H9 (cell line): ENCODE data around the gene HES4. TPM values are rescaled to one million over a fixed set of nuclear protein-coding genes. Genes with fewer than 3 reads are reported as not detected.
A peak's percentile ranks its signal among the peaks of the same experiment; 100 is the strongest.
"Not testable (repeated sequence)": the region's sequence is repeated elsewhere in the genome, so short reads cannot be mapped to it uniquely, and the experiment has no call there.

Experiments used
- DNase-seq: peaks from one replicate; pipeline ENCODE4 v3.0.0-alpha.2; 2017
- H2AFZ ChIP-seq: one replicate; pipeline ENCODE4 v1.6.1; 2013; ENCODE audit warnings: mild to moderate bottlenecking, low read length, control low read depth, moderate library complexity
- H2AK5ac ChIP-seq: 2 replicates; pipeline ENCODE4 v1.6.1; 2013; ENCODE audit warnings: low read length, control low read depth, mixed read lengths; ENCODE audit not compliant: insufficient read length
- H2BK120ac ChIP-seq: one replicate; pipeline ENCODE4 v1.6.1; 2013; ENCODE audit warnings: low read depth, mild to moderate bottlenecking, low read length, control low read depth, inconsistent platforms; ENCODE audit not compliant: poor library complexity, severe bottlenecking
- H2BK12ac ChIP-seq: 2 replicates; pipeline ENCODE4 v1.6.1; 2013; ENCODE audit warnings: low read length, control low read depth, mixed read lengths, low read depth; ENCODE audit not compliant: insufficient read length
- H2BK15ac ChIP-seq: 2 replicates; pipeline ENCODE4 v1.6.1; 2013; ENCODE audit warnings: low read depth, low read length, control low read depth
- H2BK20ac ChIP-seq: one replicate; pipeline ENCODE4 v1.6.1; 2013; ENCODE audit warnings: low read depth, mild to moderate bottlenecking, low read length, control low read depth, inconsistent platforms; ENCODE audit not compliant: poor library complexity, severe bottlenecking
- H2BK5ac ChIP-seq: 2 replicates; pipeline ENCODE4 v1.6.1; 2013; ENCODE audit warnings: low read length, control low read depth, mixed read lengths; ENCODE audit not compliant: insufficient read length
- H3K14ac ChIP-seq: 2 replicates; pipeline ENCODE4 v1.6.1; 2013; ENCODE audit warnings: low read length, control low read depth; ENCODE audit not compliant: insufficient read depth
- H3K18ac ChIP-seq: 2 replicates; pipeline ENCODE4 v1.6.1; 2013; ENCODE audit warnings: low read depth, mild to moderate bottlenecking, mixed read lengths, low read length, control low read depth; ENCODE audit not compliant: insufficient read length
- H3K23ac ChIP-seq: 2 replicates; pipeline ENCODE4 v1.6.1; 2013; ENCODE audit warnings: low read length, control low read depth, mixed read lengths, low read depth; ENCODE audit not compliant: insufficient read length
- H3K23me2 ChIP-seq: 2 replicates; pipeline ENCODE4 v1.6.1; 2013; ENCODE audit warnings: low read depth, mild to moderate bottlenecking, mixed read lengths, low read length, control low read depth; ENCODE audit not compliant: insufficient read length, poor library complexity, severe bottlenecking
- H3K27ac ChIP-seq: 2 replicates; pipeline ENCODE4 v1.5.1; 2013; ENCODE audit warnings: low read length, control low read depth, mixed read lengths, low read depth; ENCODE audit not compliant: insufficient read length
- H3K27me3 ChIP-seq: 2 replicates; pipeline ENCODE4 v1.6.1; 2013; ENCODE audit warnings: low read length, control low read depth, inconsistent platforms; ENCODE audit not compliant: insufficient read depth
- H3K4ac ChIP-seq: 2 replicates; pipeline ENCODE4 v1.6.1; 2013; ENCODE audit warnings: low read depth, mild to moderate bottlenecking, control low read depth, inconsistent platforms, low read length, moderate library complexity
- H3K4me1 ChIP-seq: 2 replicates; pipeline ENCODE4 v1.6.1; 2013; ENCODE audit warnings: low read length, control low read depth, inconsistent platforms; ENCODE audit not compliant: insufficient read depth
- H3K4me2 ChIP-seq: 2 replicates; pipeline ENCODE4 v1.6.1; 2013; ENCODE audit warnings: low read length, control low read depth, mixed read lengths; ENCODE audit not compliant: insufficient read length, insufficient read depth
- H3K56ac ChIP-seq: 2 replicates; pipeline ENCODE4 v1.6.1; 2013; ENCODE audit warnings: low read depth, mild to moderate bottlenecking, mixed read lengths, low read length, control low read depth; ENCODE audit not compliant: insufficient read length
- H3K79me1 ChIP-seq: 2 replicates; pipeline ENCODE4 v1.6.1; 2013; ENCODE audit warnings: low read depth, mild to moderate bottlenecking, moderate library complexity, low read length, control low read depth, inconsistent platforms; ENCODE audit not compliant: insufficient read depth, poor library complexity, severe bottlenecking
- H3K79me2 ChIP-seq: 2 replicates; pipeline ENCODE4 v1.6.1; 2013; ENCODE audit warnings: low read length, control low read depth, inconsistent platforms; ENCODE audit not compliant: insufficient read depth
- H3K9ac ChIP-seq: 2 replicates; pipeline ENCODE4 v1.6.1; 2013; ENCODE audit warnings: low read length, control low read depth, mixed read lengths; ENCODE audit not compliant: insufficient read length; ENCODE audit errors: extremely low read depth
- H3K9me3 ChIP-seq: one replicate; pipeline ENCODE4 v1.6.1; 2013; ENCODE audit warnings: low read depth, low read length, inconsistent platforms; ENCODE audit not compliant: control insufficient read depth
- H3T11ph ChIP-seq: one replicate; pipeline ENCODE4 v1.6.1; 2013; ENCODE audit warnings: mild to moderate bottlenecking, low read length, control low read depth, inconsistent platforms
- H4K20me1 ChIP-seq: one replicate; pipeline ENCODE4 v1.6.1; 2013; ENCODE audit not compliant: control insufficient read depth, insufficient read length, insufficient read depth
- H4K5ac ChIP-seq: 2 replicates; pipeline ENCODE4 v1.6.1; 2013; ENCODE audit warnings: low read depth, mild to moderate bottlenecking, mixed read lengths, low read length, control low read depth; ENCODE audit not compliant: insufficient read length
- H4K8ac ChIP-seq: replicated peaks from 2 replicates; pipeline ENCODE4 v1.6.1; 2013; ENCODE audit warnings: low read length, control low read depth, mixed read lengths, low read depth; ENCODE audit not compliant: insufficient read length
- H4K91ac ChIP-seq: 2 replicates; pipeline ENCODE4 v1.6.1; 2013; ENCODE audit warnings: low read depth, mild to moderate bottlenecking, moderate library complexity, mixed read lengths, low read length, control low read depth; ENCODE audit not compliant: insufficient read length
- H3K27ac Mint-ChIP-seq, 3 experiments: 2 replicates in 2 of 3; 3 replicates in 1 of 3; pipeline ENCODE4 v1.8.0; 2020 to 2021; ENCODE audit warnings: mixed read lengths in 3 of 3, mild to moderate bottlenecking in 1 of 3, moderate library complexity in 1 of 3
- H3K27me3 Mint-ChIP-seq: 2 replicates; pipeline ENCODE4 v1.8.0; 2021; ENCODE audit warnings: low read depth, mild to moderate bottlenecking, moderate library complexity, mixed read lengths
- H3K36me3 Mint-ChIP-seq, 3 experiments: 2 replicates in 2 of 3; 3 replicates in 1 of 3; pipeline ENCODE4 v1.8.0; 2020 to 2021; ENCODE audit warnings: low read depth in 3 of 3, mixed read lengths in 3 of 3; ENCODE audit not compliant: insufficient read depth in 1 of 3
- H3K4me1 Mint-ChIP-seq, 2 experiments: 2 replicates each; pipeline ENCODE4 v1.8.0; 2020; ENCODE audit warnings: mixed read lengths in 2 of 2
- H3K4me3 Mint-ChIP-seq, 2 experiments: 2 replicates in 1 of 2; 3 replicates in 1 of 2; pipeline ENCODE4 v1.8.0; 2020 to 2021; ENCODE audit warnings: mild to moderate bottlenecking in 2 of 2, mixed read lengths in 2 of 2, moderate library complexity in 1 of 2
- H3K9me3 Mint-ChIP-seq, 2 experiments: 2 replicates in 1 of 2; 3 replicates in 1 of 2; pipeline ENCODE4 v1.8.0; 2020; ENCODE audit warnings: mild to moderate bottlenecking in 2 of 2, mixed read lengths in 2 of 2, moderate library complexity in 1 of 2
- WGBS: extraction: QIAGEN DNeasy Blood & Tissue Kit; methylation state at CpG from one replicate; pipeline ENCODE4 v1.1.7; 2013; ENCODE audit warnings: missing lambda C conversion rate, low lambda C conversion rate, mixed read lengths; ENCODE audit not compliant: insufficient read length; ENCODE audit errors: extremely low coverage; 5-methylcytosine and 5-hydroxymethylcytosine counted together
- total RNA-seq: library from RNA; stranded (reverse); gene quantifications from 2 replicates; pipeline ENCODE4 v1.2.1, GENCODE V29; 2021
- TF ChIP-seq, protein P1 (sequence below): fragments of 200-600 bp; sonication (generic); conservative IDR thresholded peaks from 3 replicates; pipeline ENCODE4 v1.8.0; 2021; ENCODE audit warnings: antibody characterized with exemption, mild to moderate bottlenecking

Gene HES4
- total RNA-seq, 1 experiment from 2014 or later, result 4.0 TPM

DNA sequence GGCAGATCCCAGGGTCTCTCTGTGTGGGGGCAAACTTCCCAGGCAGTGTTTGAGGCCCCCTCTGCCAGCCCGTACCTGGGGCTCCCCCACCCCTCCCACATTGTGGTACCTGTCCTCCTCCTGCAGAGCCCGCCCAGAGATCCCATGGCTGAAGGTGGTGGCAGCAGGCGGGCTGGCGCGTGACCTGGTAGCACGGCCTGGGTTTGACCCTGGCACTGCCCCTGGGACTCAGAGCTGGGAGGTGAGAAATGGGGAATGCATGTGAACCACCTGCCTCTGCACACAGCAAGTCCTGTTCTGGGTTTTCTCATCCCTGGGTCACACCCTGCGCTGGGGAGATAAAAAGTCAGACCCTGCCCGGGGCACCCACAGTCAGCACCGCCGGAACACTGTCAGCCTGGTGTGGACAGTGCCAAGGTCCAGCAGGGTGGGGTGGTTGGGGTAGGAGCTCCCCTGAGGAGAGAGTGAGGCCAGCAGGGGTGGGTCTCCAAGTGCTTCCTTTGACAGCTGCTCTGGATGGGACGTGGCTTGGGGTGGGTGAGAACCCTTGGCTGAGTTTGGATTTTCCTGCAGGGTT, 31.9 kb upstream of the HES4 start:
- no peak for DNase-seq
- H2BK20ac ChIP-seq, result no peak overlapping the region
- H3K4ac ChIP-seq, result no peak overlapping the region
- peaks cover 10% of the 10 kb centered on the region for H3K23me2 ChIP-seq
- H4K5ac ChIP-seq, result no peak overlapping the region
- no peaks in the 10 kb centered on the region for H3K79me1 ChIP-seq
- H3K56ac ChIP-seq, result no peak overlapping the region
- no peak overlapping the region for H3K18ac ChIP-seq
- H2AK5ac ChIP-seq, result no peak overlapping the region
- H3K23ac ChIP-seq, result no peak overlapping the region
- H3K4me2 ChIP-seq, result no peak overlapping the region
- H3K27ac Mint-ChIP-seq, result peak overlapping the region in 2 of 3 experiments; percentile 18 to 85; a peak in 3 of 7 replicates
- H3K79me2 ChIP-seq, result no peaks in the 10 kb centered on the region
- H2BK12ac ChIP-seq, result no peak overlapping the region
- H3T11ph ChIP-seq, result no peak overlapping the region
- peaks cover 4% of the 10 kb centered on the region; the same call in 1 of the 2 replicates for H3K4me1 ChIP-seq
- no peaks in the 10 kb centered on the region for H3K9me3 ChIP-seq
- peak overlapping the region; percentile 52 to 70; a peak in 2 of 5 replicates for H3K4me3 Mint-ChIP-seq
- H4K8ac ChIP-seq, result no peak overlapping the region
- WGBS, result no CpG with 5 or more reads among the region's 11 CpGs
- peaks cover 5 to 21% (median 13%) of the 10 kb centered on the region in 3 experiments; a peak in 6 of 7 replicates for H3K36me3 Mint-ChIP-seq
- no peak overlapping the region for H2BK5ac ChIP-seq
- H4K20me1 ChIP-seq, result no peaks in the 10 kb centered on the region
- H3K27me3 Mint-ChIP-seq, result peaks cover 22% of the 10 kb centered on the region
- H2AFZ ChIP-seq, result no peak overlapping the region
- peaks cover 9 to 17% of the 10 kb centered on the region in 2 experiments for H3K4me1 Mint-ChIP-seq
- no peak overlapping the region for H2BK120ac ChIP-seq
- no peaks in the 10 kb centered on the region; the same call in 1 of the 2 replicates for H3K27me3 ChIP-seq
- no peak overlapping the region for H4K91ac ChIP-seq
- H3K9ac ChIP-seq, result no peak overlapping the region
- no peaks in the 10 kb centered on the region for H3K9me3 Mint-ChIP-seq
- TF ChIP-seq, protein P1, sequence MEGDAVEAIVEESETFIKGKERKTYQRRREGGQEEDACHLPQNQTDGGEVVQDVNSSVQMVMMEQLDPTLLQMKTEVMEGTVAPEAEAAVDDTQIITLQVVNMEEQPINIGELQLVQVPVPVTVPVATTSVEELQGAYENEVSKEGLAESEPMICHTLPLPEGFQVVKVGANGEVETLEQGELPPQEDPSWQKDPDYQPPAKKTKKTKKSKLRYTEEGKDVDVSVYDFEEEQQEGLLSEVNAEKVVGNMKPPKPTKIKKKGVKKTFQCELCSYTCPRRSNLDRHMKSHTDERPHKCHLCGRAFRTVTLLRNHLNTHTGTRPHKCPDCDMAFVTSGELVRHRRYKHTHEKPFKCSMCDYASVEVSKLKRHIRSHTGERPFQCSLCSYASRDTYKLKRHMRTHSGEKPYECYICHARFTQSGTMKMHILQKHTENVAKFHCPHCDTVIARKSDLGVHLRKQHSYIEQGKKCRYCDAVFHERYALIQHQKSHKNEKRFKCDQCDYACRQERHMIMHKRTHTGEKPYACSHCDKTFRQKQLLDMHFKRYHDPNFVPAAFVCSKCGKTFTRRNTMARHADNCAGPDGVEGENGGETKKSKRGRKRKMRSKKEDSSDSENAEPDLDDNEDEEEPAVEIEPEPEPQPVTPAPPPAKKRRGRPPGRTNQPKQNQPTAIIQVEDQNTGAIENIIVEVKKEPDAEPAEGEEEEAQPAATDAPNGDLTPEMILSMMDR, result no peak
- no peak overlapping the region for H2BK15ac ChIP-seq
- H3K27ac ChIP-seq, result no peak overlapping the region
- H3K14ac ChIP-seq, result no peak overlapping the region

- Mint-ChIP-seq H3K36me3 (peaks cover 4 to 15% (median 11%) of the 10 kb centered on the region in 3 experiments; a peak in 6 of 7 replicates), H3K4me1 (peaks cover 13 to 19% of the 10 kb centered on the region in 2 experiments), H3K27me3 (peaks cover 17% of the 10 kb centered on the region)
- H2BK15ac ChIP-seq, H3K9me3 Mint-ChIP-seq, H2BK5ac ChIP-seq, H2BK20ac ChIP-seq, H3K9ac ChIP-seq, H4K20me1 ChIP-seq, H3K4ac ChIP-seq, H3T11ph ChIP-seq, DNase-seq, H3K27ac Mint-ChIP-seq, H3K4me2 ChIP-seq, H3K27ac ChIP-seq, H3K56ac ChIP-seq, H3K4me3 Mint-ChIP-seq, H2AK5ac ChIP-seq, H3K9me3 ChIP-seq, H3K79me2 ChIP-seq, H3K18ac ChIP-seq, H3K27me3 ChIP-seq, H4K91ac ChIP-seq, H3K14ac ChIP-seq, H2AFZ ChIP-seq, H2BK12ac ChIP-seq, H3K23ac ChIP-seq, H4K8ac ChIP-seq, H3K79me1 ChIP-seq, H3K4me1 ChIP-seq, H2BK120ac ChIP-seq, H4K5ac ChIP-seq: not testable (repeated sequence)
- WGBS, result no CpG with 5 or more reads among the region's 7 CpGs
- peaks cover 10% of the 10 kb centered on the region for H3K23me2 ChIP-seq
These were observed 31.2 kb upstream of the HES4 start for GRCh38 chr1:1030867-1031658.
